ENCODE measurements around the gene JAZF1. TPM values are rescaled to one million over a fixed set of nuclear protein-coding genes. Genes with fewer than 3 reads are reported as not detected.

Gene JAZF1
- total RNA-seq, 1 donor from 2014 or later = 3.9 TPM

DNA sequence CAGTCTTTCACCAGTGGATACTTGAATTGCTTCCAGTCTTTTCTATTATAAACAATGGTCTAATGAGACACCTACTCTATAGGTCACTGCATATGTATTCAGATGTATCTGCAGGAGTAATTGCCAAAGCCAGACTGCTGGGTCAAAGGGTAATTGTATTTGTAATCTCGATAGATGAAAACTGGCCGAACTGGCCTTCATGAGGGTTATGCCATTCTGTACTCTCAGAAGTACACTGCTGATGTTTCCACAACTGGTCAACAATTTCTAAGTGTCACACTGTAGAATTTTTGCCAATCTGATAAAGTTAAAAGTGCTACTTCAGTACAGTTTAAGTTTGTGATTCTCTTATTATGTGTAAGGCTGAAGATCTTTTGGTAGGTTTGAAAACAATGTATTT lies 64.6 kb downstream of the JAZF1 start:
- Mint-ChIP-seq H3K27me3 (ENCODE audit: low read depth) (peaks cover 9% of the 10 kb centered on the region), H3K4me3 (ENCODE audit: low read depth) (no peak overlapping the region), H3K9me3 (no peaks in the 10 kb centered on the region), H3K27ac (no peak overlapping the region), H3K36me3 (ENCODE audit: low read depth) (no peaks in the 10 kb centered on the region), H3K4me1 (ENCODE audit: low read depth) (no peaks in the 10 kb centered on the region)
- intact Hi-C loops (cut with micrococcal nuclease) = no loop called here
- DNase-seq (ENCODE audit: low spot score) = no peak

DNA sequence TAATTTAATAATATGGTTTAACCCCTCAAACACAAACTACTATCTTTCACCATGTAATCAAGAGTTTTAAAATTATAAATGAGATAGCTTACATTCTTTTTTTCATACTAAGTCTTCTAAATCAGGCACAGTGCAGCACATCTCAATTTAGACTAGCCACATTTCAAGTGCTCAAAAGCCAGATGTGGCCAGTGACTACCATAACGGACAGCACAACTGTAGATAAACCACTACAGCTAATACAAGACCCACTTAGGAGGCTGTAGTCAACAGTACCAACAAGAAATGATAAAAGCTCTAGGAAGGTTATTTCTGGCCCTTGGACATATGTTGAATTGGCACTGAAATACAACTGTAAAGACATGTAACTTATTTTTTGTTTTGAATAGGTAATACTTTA lies 65.3 kb downstream of the JAZF1 start:
- H3K27ac Mint-ChIP-seq = no peak overlapping the region

DNA sequence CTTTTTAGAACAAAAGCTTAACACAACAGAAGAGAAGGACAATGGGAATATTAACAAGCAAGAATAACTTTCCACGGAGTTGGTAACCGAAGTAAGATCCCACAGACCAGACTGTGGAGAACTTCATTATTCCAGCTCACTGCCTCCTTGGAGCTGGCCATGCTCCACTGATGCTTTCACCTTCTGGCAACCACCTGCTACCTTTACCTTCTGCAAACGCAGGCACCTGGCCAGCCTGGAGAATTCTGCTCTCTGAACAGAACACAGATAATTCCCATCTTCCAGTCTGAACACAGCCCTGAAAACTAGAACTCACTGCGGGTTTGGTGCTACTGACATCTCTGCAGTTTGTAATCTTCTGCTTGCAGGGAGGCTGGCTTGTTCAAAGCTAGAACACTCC lies 66.5 kb downstream of the JAZF1 start:
- intact Hi-C loops (cut with micrococcal nuclease) = no loop called here
- H3K4me3 Mint-ChIP-seq (ENCODE audit: low read depth) = no peak overlapping the region

More for the DNA sequence above, 65.3 kb downstream of the JAZF1 start:
- Mint-ChIP-seq H3K27me3 (ENCODE audit: low read depth) (peaks cover 9% of the 10 kb centered on the region), H3K4me3 (ENCODE audit: low read depth) (no peak overlapping the region), H3K9me3 (no peaks in the 10 kb centered on the region), H3K36me3 (ENCODE audit: low read depth) (no peaks in the 10 kb centered on the region), H3K4me1 (ENCODE audit: low read depth) (no peaks in the 10 kb centered on the region)
- intact Hi-C loops (cut with micrococcal nuclease) = no loop called here
- no peak for DNase-seq (ENCODE audit: low spot score)

DNA sequence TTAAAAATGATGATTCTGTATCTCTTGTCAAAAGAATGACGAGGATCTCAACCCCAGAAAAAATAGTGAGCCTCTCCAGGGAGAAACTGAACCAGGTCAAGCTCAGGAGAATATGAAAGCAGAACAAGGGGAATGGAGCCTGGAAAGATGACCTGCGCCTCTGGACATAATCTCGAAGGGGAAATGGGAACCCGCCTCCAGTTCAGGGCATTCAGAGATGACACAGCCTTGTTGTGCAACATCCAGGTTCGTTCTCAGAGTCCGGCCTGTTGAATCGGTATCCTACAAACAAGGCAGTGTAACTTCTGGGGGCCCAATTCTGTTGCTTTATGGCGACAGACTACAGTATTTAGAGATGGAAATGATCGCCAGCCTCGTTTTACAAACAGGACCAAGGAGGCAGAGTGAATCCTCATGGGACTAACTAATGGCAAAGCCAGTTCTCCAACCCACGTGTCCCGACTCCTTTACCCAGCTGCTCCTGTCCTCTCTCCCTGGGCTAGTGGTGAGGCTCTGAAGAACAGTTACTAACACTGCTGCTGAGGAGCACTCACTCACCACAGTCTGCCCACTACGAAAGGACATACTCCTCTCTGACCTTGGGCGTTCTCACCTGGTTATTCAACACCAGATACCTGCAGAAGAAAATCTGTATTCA lies 67.6 kb downstream of the JAZF1 start:
- DNase-seq (ENCODE audit: low spot score) = no peak
- intact Hi-C loops (cut with micrococcal nuclease) = no loop called here
- Mint-ChIP-seq H3K4me3 (ENCODE audit: low read depth) (no peak overlapping the region), H3K36me3 (ENCODE audit: low read depth) (no peaks in the 10 kb centered on the region), H3K27me3 (ENCODE audit: low read depth) (peaks cover 9% of the 10 kb centered on the region), H3K9me3 (no peaks in the 10 kb centered on the region), H3K4me1 (ENCODE audit: low read depth) (no peaks in the 10 kb centered on the region), H3K27ac (no peak overlapping the region)

More for the DNA sequence above, 66.5 kb downstream of the JAZF1 start:
- no peak overlapping the region for H3K27ac Mint-ChIP-seq
- H3K27me3 Mint-ChIP-seq (ENCODE audit: low read depth) = peaks cover 9% of the 10 kb centered on the region
- H3K36me3 Mint-ChIP-seq (ENCODE audit: low read depth) = no peaks in the 10 kb centered on the region
- no peaks in the 10 kb centered on the region for H3K9me3 Mint-ChIP-seq
- no peaks in the 10 kb centered on the region for H3K4me1 Mint-ChIP-seq (ENCODE audit: low read depth)
- no peak for DNase-seq (ENCODE audit: low spot score)

DNA sequence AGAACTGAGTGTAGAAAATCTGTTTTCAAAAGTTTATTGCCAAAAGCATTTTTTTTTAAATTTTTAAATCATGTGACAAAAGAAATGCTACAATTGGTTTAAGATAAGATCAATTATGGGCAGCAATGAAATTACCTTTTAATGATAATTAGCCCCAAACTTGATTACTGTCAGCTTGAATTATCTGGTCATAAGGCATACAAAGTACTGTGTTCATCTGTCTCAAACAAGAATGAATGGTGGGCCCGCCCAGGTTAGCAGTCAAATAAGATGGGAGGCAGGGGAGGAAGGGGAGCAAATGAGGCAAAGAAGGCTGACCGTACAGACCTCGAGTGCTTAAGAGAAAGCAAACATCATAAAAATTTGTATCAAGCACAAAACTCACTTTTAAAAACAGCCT lies 68.1 kb downstream of the JAZF1 start:
- H3K27ac Mint-ChIP-seq = no peak overlapping the region
- no peaks in the 10 kb centered on the region for H3K9me3 Mint-ChIP-seq
- peaks cover 8% of the 10 kb centered on the region for H3K27me3 Mint-ChIP-seq (ENCODE audit: low read depth)
- intact Hi-C loops (cut with micrococcal nuclease) = no loop called here
- no peak overlapping the region for H3K4me3 Mint-ChIP-seq (ENCODE audit: low read depth)
- no peaks in the 10 kb centered on the region for H3K36me3 Mint-ChIP-seq (ENCODE audit: low read depth)
- no peaks in the 10 kb centered on the region for H3K4me1 Mint-ChIP-seq (ENCODE audit: low read depth)
- DNase-seq (ENCODE audit: low spot score) = no peak

DNA sequence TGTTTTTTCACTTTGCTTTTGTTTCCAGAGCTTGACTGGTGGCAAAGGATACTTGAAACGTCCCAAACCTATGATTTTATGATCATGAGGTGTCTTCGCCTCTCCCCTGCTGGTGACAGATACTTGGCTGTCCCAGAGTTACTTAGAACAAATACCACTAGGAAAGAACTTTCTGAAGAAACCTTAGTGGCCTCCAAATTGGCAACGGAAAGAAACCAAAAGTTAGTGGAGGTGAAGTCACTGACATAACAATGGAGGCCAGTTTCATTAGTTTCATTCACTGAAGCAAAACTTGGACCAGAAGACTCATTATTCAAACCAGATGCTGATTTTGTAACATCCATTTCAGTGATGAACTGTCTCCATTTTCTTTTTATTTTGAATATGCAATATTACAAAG lies 68.6 kb downstream of the JAZF1 start:
- no peak for DNase-seq (ENCODE audit: low spot score)
- H3K4me3 Mint-ChIP-seq (ENCODE audit: low read depth) = no peak overlapping the region
- intact Hi-C loops (cut with micrococcal nuclease) = no loop called here
- no peak overlapping the region for H3K27ac Mint-ChIP-seq
- peaks cover 8% of the 10 kb centered on the region for H3K27me3 Mint-ChIP-seq (ENCODE audit: low read depth)
- H3K4me1 Mint-ChIP-seq (ENCODE audit: low read depth) = no peaks in the 10 kb centered on the region
- H3K36me3 Mint-ChIP-seq (ENCODE audit: low read depth) = no peaks in the 10 kb centered on the region
- H3K9me3 Mint-ChIP-seq = no peaks in the 10 kb centered on the region

DNA sequence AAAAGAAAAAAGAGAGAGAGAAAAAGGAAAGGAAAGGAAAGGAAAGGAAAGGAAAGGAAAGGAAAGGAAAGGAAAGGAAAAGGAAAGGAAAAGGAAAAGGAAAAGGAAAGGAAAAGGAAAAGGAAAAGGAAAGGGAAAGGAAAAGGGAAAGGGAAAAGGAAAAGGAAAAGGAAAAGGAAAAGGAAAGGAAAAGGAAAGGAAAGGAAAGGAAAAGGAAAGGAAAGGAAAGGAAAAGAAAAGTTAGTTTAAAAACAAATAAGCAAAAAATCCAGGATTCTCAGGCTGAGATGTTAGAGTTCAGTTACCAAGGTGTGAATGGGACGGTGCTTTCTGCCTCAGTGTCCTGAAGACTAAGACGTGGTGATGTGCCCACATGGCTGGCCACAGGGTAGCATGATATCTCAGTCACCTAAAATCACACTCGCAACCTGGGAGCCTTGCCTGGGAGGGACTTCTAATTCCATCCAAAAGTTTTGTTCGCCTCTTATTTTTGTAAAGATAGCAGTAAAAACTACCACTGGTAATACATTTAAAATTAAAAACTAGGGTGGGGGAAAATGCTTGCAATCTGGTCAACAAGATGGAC lies 70.1 kb downstream of the JAZF1 start:
- intact Hi-C loops (cut with micrococcal nuclease) = no loop called here
- H3K4me3 Mint-ChIP-seq (ENCODE audit: low read depth) = no peak overlapping the region
- peaks cover 9% of the 10 kb centered on the region for H3K27me3 Mint-ChIP-seq (ENCODE audit: low read depth)
- no peak for DNase-seq (ENCODE audit: low spot score)
- no peaks in the 10 kb centered on the region for H3K36me3 Mint-ChIP-seq (ENCODE audit: low read depth)
- H3K27ac Mint-ChIP-seq = no peak overlapping the region
- H3K9me3 Mint-ChIP-seq = no peaks in the 10 kb centered on the region
- H3K4me1 Mint-ChIP-seq (ENCODE audit: low read depth) = no peaks in the 10 kb centered on the region

DNA sequence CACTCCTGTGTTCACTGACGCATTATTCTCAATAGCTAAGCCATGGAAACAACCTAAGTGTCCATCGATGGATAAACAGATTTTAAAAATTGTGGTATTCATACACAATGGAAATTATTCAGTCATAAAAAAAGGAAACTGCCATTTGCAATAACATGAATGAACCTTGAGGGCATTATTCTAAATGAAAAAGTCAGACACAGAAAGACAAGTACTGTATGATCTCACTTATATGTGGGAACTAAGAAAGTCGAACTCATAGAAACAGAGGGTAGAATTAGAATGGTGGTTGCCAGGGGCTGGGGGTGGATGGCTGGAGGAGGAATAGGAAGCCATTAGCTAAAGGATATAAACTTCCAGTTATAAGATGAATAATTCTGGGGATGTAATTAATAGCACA lies 71.8 kb downstream of the JAZF1 start:
- H3K27me3 Mint-ChIP-seq (ENCODE audit: low read depth) = peaks cover 5% of the 10 kb centered on the region
- H3K9me3 Mint-ChIP-seq = no peaks in the 10 kb centered on the region
- intact Hi-C loops (cut with micrococcal nuclease) = no loop called here
- H3K27ac Mint-ChIP-seq = no peak overlapping the region
- no peaks in the 10 kb centered on the region for H3K4me1 Mint-ChIP-seq (ENCODE audit: low read depth)
- no peak overlapping the region for H3K4me3 Mint-ChIP-seq (ENCODE audit: low read depth)
- H3K36me3 Mint-ChIP-seq (ENCODE audit: low read depth) = no peaks in the 10 kb centered on the region
- DNase-seq (ENCODE audit: low spot score) = no peak

DNA sequence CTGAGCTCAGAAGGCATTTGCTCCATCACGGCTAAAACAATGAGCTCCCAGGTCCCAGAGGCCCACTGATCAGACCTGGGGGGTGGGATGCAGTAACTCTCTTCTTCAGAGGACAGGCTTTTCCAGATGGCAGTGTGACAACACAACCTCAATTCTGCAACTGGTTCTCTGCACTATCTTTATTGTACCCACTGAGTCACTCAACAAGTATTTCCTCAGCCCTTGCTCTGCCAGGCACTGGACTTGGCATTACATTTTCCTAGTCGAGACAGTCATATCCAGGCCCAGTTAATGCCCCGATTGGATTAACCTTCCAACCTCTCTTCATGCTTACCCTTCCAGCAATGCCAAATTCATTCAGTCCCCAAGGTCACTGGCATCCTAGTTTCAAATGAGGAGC lies 72.6 kb downstream of the JAZF1 start:
- DNase-seq (ENCODE audit: low spot score) = no peak
- intact Hi-C loops (cut with micrococcal nuclease) = no loop called here
- no peak overlapping the region for H3K27ac Mint-ChIP-seq
- H3K27me3 Mint-ChIP-seq (ENCODE audit: low read depth) = peaks cover 5% of the 10 kb centered on the region
- no peaks in the 10 kb centered on the region for H3K36me3 Mint-ChIP-seq (ENCODE audit: low read depth)
- no peak overlapping the region for H3K4me3 Mint-ChIP-seq (ENCODE audit: low read depth)
- H3K4me1 Mint-ChIP-seq (ENCODE audit: low read depth) = peaks cover under 1% of the 10 kb centered on the region
- H3K9me3 Mint-ChIP-seq = no peaks in the 10 kb centered on the region

DNA sequence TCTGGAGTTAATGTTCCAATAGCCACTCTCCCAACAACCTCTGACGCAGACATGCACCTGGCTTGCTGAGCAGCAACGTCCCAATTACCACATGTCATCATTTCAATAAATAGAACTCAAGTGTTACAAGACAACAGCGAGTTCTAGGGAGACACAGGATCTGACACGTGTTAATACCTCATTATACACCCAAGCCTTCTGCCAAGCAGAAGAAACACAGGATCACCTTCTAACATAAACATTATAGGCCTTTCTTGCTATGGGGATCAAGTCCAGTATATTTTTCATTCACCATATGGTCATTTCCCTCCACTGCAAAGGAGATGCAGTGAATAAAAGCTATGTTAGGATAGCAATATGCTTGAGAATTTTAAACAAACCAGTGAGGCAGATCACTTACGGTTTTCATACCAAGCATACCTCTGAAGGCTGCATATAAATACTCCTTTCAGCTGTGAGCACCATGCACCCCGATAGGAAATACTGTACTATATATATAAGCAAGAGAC lies 74.2 kb downstream of the JAZF1 start:
- intact Hi-C loops (cut with micrococcal nuclease) = no loop called here
- Mint-ChIP-seq H3K4me3 (ENCODE audit: low read depth) (no peak overlapping the region), H3K36me3 (ENCODE audit: low read depth) (no peaks in the 10 kb centered on the region), H3K4me1 (ENCODE audit: low read depth) (peaks cover 4% of the 10 kb centered on the region), H3K27ac (no peak overlapping the region), H3K27me3 (ENCODE audit: low read depth) (peaks cover 4% of the 10 kb centered on the region), H3K9me3 (no peaks in the 10 kb centered on the region)
- DNase-seq (ENCODE audit: low spot score) = no peak

DNA sequence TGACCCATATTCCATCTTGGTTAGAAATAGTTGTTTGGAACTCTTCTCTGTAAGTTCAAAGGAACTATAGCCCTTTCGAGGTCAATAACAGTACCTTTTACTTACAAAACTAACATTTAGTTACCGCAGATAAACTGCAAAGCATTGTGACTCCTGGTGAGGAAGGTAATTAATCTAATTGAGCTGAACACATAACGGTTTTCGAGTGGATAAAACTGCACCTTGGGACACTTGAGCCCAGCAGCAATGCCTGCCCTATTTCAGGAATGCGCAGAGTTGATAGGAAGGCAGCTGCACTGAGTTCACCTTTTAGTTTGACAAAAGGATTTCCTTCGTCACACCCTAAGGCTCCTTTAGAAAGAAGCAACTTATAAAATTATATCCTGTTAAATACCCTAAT lies 75.4 kb downstream of the JAZF1 start:
- no peak for DNase-seq (ENCODE audit: low spot score)
- peaks cover 4% of the 10 kb centered on the region for H3K4me1 Mint-ChIP-seq (ENCODE audit: low read depth)
- no peak overlapping the region for H3K4me3 Mint-ChIP-seq (ENCODE audit: low read depth)
- intact Hi-C loops (cut with micrococcal nuclease) = no loop called here
- no peak overlapping the region for H3K27ac Mint-ChIP-seq
- H3K36me3 Mint-ChIP-seq (ENCODE audit: low read depth) = no peaks in the 10 kb centered on the region
- H3K27me3 Mint-ChIP-seq (ENCODE audit: low read depth) = peaks cover 4% of the 10 kb centered on the region
- H3K9me3 Mint-ChIP-seq = no peaks in the 10 kb centered on the region

DNA sequence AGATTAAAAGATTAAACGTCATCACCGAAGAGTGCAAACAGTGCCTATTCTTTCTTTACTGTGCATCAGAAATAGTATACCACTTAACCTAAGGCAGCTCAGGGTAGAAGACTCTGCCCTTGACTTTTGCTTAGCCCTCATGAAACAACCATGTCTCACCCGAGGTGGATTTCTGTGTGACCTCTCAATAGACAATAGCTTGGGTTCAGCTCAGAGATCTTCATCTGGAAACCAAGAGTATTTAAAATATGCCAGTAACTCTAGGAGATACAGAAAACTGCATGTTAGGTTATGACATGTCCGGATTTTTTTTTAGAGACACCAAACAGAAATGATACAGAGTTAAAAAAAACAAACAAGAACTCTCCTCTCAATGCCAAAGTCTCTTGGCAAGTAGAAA lies 75.8 kb downstream of the JAZF1 start:
- H3K9me3 Mint-ChIP-seq = no peaks in the 10 kb centered on the region
- no peak overlapping the region for H3K27ac Mint-ChIP-seq
- peaks cover 4% of the 10 kb centered on the region for H3K27me3 Mint-ChIP-seq (ENCODE audit: low read depth)
- no peak for DNase-seq (ENCODE audit: low spot score)
- H3K36me3 Mint-ChIP-seq (ENCODE audit: low read depth) = no peaks in the 10 kb centered on the region
- no peak overlapping the region for H3K4me3 Mint-ChIP-seq (ENCODE audit: low read depth)
- H3K4me1 Mint-ChIP-seq (ENCODE audit: low read depth) = peaks cover 4% of the 10 kb centered on the region
- intact Hi-C loops (cut with micrococcal nuclease) = no loop called here

DNA sequence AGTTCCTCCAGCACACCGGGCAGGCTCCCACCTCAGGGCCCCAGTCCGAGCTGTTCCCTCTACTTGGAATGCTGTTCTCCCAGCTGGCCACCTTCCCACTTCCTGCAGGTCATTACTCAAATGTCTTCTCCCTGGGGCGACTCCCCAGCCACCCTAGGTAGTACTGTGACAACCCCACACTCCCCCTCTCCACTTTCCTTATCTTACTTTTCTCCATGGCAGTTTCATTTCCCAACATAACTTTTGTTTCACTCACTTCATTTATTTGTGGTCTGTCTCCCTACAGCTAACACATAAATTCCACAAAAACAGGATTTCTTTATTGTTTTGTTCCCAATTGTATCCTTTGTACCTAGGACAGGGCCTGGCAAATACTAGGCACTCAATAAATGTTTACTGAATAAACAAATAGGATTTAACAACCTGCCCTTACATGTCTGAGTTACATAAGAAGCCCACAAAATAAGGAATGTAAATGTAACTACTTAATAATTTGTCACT lies 76.5 kb downstream of the JAZF1 start:
- Mint-ChIP-seq H3K9me3 (no peaks in the 10 kb centered on the region), H3K4me1 (ENCODE audit: low read depth) (peaks cover 4% of the 10 kb centered on the region), H3K27ac (no peak overlapping the region), H3K4me3 (ENCODE audit: low read depth) (no peak overlapping the region), H3K36me3 (ENCODE audit: low read depth) (no peaks in the 10 kb centered on the region), H3K27me3 (ENCODE audit: low read depth) (peaks cover 4% of the 10 kb centered on the region)
- intact Hi-C loops (cut with micrococcal nuclease) = no loop called here
- DNase-seq (ENCODE audit: low spot score) = no peak
